Measurements from ENCODE around the gene PAX3. TPM values are rescaled to one million over a fixed set of nuclear protein-coding genes. Genes with fewer than 3 reads are reported as not detected.

Gene PAX3
- total RNA-seq, 1 donor from 2014 or later: 0.25 TPM

DNA sequence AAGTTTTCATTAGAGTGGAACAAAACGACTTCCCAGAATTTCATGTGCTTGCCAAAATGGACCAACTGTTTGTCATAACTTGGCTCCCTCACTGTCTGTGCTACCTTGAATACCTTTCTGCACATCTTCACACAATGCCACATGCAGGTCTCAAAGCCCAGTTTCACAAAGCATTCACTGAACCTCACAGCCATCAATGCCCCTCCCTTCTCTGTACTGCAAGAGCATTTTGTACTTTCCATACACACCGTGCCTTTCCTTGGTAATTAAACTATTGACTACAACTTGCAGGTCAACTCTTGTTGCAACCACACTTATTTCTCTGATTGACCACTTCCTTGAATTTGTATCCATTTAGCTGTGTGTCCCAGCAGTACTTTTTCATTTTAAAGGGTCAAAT is 50.5 kb downstream of the PAX3 start:
- no peak for DNase-seq (ENCODE audit: low spot score in 2 of 2, unreplicated experiment in 2 of 2)
- Mint-ChIP-seq H3K36me3 (no peaks in the 10 kb centered on the region), H3K27me3 (ENCODE audit: low read depth) (peaks cover 23% of the 10 kb centered on the region), H3K9me3 (no peaks in the 10 kb centered on the region), H3K4me1 (no peaks in the 10 kb centered on the region), H3K27ac (no peak overlapping the region), H3K4me3 (no peak overlapping the region)
- TF ChIP-seq, protein P1, sequence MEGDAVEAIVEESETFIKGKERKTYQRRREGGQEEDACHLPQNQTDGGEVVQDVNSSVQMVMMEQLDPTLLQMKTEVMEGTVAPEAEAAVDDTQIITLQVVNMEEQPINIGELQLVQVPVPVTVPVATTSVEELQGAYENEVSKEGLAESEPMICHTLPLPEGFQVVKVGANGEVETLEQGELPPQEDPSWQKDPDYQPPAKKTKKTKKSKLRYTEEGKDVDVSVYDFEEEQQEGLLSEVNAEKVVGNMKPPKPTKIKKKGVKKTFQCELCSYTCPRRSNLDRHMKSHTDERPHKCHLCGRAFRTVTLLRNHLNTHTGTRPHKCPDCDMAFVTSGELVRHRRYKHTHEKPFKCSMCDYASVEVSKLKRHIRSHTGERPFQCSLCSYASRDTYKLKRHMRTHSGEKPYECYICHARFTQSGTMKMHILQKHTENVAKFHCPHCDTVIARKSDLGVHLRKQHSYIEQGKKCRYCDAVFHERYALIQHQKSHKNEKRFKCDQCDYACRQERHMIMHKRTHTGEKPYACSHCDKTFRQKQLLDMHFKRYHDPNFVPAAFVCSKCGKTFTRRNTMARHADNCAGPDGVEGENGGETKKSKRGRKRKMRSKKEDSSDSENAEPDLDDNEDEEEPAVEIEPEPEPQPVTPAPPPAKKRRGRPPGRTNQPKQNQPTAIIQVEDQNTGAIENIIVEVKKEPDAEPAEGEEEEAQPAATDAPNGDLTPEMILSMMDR (IDR thresholded peaks at IDR 0.05; ENCODE audit: unreplicated experiment): no peak

DNA sequence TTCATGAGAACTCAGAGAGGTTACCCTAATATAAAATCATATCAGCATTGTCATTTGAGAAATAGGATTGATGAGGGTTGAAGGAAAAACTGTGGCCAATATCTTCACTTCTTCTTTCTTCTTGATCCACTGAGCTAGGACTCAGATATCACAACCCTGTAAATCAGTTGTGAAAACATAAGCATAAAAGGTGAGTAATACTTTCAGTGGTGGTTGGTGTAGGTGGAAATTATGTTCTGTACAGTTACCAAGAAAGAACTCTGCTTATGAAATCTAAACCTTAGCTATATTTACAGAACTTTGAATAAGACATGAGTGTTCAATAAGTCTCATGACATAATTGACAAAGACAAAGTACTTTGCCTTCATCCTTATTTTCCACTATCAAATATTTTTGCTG is 56.3 kb downstream of the PAX3 start:
- Mint-ChIP-seq H3K4me1 (peaks cover 15% of the 10 kb centered on the region), H3K27ac (no peak overlapping the region), H3K36me3 (no peaks in the 10 kb centered on the region), H3K9me3 (no peaks in the 10 kb centered on the region), H3K27me3 (ENCODE audit: low read depth) (peaks cover 61% of the 10 kb centered on the region), H3K4me3 (no peak overlapping the region)
- TF ChIP-seq, protein P1 (IDR thresholded peaks at IDR 0.05; ENCODE audit: unreplicated experiment): no peak
- DNase-seq (ENCODE audit: low spot score in 2 of 2, unreplicated experiment in 2 of 2): no peak

DNA sequence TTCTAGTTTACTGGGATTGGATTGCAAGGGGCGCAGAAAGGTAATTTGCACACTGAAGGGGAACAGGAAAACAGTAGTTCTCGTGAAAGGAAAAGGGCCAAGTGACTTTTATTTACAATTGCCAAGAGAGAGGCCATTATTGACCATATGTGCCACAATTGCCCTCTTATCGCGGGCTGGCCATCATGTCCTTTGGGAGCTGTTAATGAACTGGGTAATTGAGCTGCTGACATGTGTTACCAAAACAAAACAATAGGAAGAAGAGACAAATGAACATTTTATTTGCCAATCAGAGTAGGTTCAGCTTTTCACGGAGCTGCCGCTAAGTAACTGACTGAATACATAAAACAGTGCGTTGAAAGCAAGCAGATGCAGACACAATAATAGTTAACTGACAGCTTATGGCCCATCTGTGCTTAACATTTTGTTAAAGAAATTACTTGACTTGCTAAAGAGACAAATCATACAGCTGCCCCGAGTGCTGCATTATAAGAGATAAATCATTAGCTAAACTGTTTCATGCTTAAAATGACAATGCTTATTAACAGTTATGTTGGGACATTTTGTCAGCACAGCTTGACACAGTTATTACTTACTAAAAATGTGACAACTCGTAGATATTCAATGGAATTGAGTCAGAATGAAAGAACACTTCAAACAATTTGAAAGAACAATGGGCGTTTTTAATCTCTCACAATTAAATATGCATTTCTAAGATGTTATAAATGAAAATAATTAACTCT is 57.5 kb downstream of the PAX3 start:
- TF ChIP-seq, protein P1 (IDR thresholded peaks at IDR 0.05; ENCODE audit: unreplicated experiment): no peak
- H3K4me3 Mint-ChIP-seq: no peak overlapping the region
- peaks cover 15% of the 10 kb centered on the region for H3K4me1 Mint-ChIP-seq
- H3K36me3 Mint-ChIP-seq: no peaks in the 10 kb centered on the region
- H3K27ac Mint-ChIP-seq: no peak overlapping the region
- no peaks in the 10 kb centered on the region for H3K9me3 Mint-ChIP-seq
- no peak for DNase-seq (ENCODE audit: low spot score in 2 of 2, unreplicated experiment in 2 of 2)
- peaks cover 71% of the 10 kb centered on the region for H3K27me3 Mint-ChIP-seq (ENCODE audit: low read depth)

DNA sequence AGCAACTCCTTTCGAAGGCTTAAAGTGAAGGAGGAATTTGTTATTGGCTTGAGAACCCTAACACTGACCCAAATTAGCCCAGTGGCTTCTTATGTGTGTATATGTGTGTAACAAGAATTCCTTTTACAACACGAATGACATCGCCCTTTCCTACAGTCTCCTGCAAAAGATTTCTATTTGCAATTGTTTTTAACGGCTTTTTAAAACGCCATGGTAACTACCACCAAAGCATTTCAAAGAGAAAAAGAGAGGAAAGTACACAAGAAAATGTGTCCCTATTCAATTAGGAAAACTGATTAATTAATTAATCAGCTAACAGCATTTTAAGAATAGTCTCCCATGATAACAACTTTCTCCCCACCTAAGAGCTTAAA is 58.1 kb downstream of the PAX3 start:
- Mint-ChIP-seq H3K4me3 (no peak overlapping the region), H3K27me3 (ENCODE audit: low read depth) (peaks cover 75% of the 10 kb centered on the region), H3K4me1 (peaks cover 15% of the 10 kb centered on the region), H3K27ac (no peak overlapping the region), H3K36me3 (no peaks in the 10 kb centered on the region), H3K9me3 (no peaks in the 10 kb centered on the region)
- no peak for DNase-seq (ENCODE audit: low spot score in 2 of 2, unreplicated experiment in 2 of 2)
- TF ChIP-seq, protein P1 (IDR thresholded peaks at IDR 0.05; ENCODE audit: unreplicated experiment): no peak

DNA sequence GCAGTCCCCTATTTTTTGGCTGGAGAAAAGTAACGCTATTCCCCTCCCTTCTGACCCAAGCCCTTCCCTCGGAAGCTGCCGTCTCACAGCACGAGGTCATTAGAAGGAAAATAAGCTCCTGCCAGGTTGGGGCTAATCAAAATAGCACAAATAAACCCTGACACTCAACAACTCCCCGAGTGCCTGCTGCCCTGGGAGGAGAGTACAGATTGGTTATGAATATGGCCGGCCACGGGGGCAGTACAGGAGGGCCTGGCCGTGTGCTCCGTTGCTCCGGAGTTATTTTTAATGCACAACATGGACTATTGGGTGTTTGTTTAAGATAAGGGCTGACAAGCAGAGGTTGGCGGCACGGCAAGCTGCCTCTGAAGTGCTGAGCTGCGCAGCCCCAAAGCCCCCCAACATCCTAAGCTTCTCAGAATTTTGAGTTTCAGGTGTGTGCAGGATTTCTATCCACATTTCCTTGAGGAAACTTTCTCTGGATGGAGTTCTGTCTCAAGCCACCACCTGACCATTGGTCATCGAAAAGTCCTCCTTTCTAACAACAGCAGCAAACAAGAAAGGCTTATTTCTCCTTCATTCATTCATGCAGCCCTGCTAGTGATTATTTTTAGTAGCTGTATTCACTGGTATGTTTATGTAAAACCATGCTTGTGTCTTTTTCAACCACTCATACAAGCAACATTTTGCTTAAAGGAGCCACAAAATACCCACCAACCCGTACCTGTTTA is 58.7 kb downstream of the PAX3 start:
- peaks cover 77% of the 10 kb centered on the region for H3K27me3 Mint-ChIP-seq (ENCODE audit: low read depth)
- no peaks in the 10 kb centered on the region for H3K9me3 Mint-ChIP-seq
- H3K36me3 Mint-ChIP-seq: no peaks in the 10 kb centered on the region
- no peak overlapping the region for H3K4me3 Mint-ChIP-seq
- TF ChIP-seq, protein P1 (IDR thresholded peaks at IDR 0.05; ENCODE audit: unreplicated experiment): no peak
- no peak for DNase-seq (ENCODE audit: low spot score in 2 of 2, unreplicated experiment in 2 of 2)
- H3K27ac Mint-ChIP-seq: no peak overlapping the region
- peaks cover 15% of the 10 kb centered on the region for H3K4me1 Mint-ChIP-seq

Measured in mesothelial cell of epicardium (in vitro differentiated cells).